ENCODE measurements around the gene ADAT3. TPM values are rescaled to one million over a fixed set of nuclear protein-coding genes. Genes with fewer than 3 reads are reported as not detected.

Gene ADAT3
- total RNA-seq = 3.8 TPM

DNA sequence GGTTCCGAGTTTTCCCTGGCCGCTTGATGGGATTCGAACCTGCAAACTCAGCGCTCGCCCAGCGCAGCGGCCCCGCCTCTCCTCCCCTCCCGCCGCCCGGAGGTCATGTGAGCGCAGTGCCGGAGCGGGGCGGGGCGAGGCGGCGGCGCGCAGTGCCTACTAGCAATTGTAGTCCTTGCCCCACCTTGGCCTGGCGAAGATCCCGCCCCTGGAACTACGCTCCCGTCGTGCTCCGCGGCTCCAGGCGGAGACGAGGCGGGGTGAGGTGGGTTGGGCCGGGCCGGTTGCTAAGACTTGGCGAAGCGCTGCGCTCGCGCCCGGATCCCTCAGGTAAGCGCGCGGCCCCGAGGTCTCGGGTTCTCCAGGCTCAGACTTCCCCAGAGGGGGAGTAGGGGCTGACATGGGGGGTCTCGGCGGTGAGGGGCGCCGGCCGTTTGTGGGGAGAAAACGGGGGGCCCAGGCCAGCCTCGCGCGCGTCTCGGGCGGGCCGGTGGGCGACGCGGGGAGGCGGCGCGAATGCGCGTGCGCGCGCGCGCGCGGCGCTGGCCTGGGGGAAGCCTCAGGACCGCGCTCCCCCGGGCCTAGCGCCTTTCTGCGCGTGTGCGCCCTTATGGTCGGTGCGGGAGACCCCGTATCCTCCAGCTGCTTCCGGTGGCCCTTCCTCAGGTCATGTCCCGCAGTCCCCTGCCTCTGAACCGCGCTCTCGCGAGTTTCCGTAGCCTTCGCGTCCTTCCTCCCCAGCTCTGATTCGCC is at the start of gene ADAT3, which contains the start of gene SCAMP4:
Gene ADAT3 (plus strand): TSS at position 290 of the 753 bp plus-strand sequence. CDS start 6,649 bp downstream, outside the sequence.
Gene SCAMP4 (plus strand): TSS at position 290 of the 753 bp plus-strand sequence. CDS start 9,621 bp downstream, outside the sequence.

DNA sequence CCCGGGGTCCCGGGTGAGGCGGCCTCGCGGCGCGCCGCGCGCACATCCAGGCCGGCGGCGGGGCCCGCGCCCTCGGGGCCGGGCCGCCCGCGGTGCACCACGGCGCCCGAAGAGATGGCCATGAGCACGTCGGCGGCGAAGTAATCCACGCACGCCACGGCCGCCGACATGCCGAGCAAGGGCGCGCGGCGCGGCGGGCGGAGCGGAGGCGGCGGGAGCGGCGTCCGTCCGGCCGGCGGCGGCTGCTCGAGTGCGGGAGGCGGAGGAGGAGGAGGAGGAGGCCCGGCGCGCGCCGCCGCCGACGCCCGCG is 41.9 kb upstream of the ADAT3 start, which contains the start of gene KLF16:
Gene KLF16 (minus strand): TSS at position 252 of the 310 bp plus-strand sequence. CDS start 82 bp downstream, at position 170.

DNA sequence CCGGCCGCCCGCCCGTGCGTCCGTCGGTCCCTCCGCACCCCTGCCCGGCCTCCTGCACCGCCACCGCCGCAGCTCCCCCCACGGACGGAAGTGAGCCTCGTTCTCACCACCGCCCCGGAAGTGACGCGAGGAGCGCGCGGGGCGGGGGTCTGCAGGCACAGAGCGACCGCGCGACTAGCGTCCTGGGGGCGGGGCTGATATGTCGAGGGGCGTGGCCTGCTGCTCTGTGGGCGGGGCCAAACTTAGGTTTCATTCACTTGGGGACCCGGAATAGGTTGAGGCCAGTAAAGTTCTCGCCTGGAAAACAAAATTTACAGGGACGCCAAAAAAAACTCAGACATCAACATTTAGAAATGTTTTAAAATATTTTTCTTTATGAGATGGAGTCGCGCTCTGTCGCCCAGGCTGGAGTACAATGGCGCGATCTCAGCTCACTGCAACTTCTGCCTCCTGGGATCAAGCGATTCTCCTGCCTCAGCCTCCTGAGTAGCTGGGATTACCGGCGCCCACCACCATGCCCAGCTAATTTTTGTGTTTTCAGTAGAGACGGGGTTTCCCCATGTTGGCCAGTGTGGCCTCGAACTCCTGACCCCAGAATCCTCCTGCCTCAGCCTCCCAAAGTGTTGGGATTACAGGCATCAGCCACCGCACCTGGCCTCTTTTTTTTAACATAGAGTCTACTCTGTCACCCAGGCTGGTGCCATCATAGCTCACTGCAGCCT is 19.6 kb upstream of the ADAT3 start, which contains the start of gene ABHD17A:
Gene ABHD17A (minus strand): TSS at position 99 of the 722 bp plus-strand sequence. CDS start 3,930 bp downstream, outside the sequence.

DNA sequence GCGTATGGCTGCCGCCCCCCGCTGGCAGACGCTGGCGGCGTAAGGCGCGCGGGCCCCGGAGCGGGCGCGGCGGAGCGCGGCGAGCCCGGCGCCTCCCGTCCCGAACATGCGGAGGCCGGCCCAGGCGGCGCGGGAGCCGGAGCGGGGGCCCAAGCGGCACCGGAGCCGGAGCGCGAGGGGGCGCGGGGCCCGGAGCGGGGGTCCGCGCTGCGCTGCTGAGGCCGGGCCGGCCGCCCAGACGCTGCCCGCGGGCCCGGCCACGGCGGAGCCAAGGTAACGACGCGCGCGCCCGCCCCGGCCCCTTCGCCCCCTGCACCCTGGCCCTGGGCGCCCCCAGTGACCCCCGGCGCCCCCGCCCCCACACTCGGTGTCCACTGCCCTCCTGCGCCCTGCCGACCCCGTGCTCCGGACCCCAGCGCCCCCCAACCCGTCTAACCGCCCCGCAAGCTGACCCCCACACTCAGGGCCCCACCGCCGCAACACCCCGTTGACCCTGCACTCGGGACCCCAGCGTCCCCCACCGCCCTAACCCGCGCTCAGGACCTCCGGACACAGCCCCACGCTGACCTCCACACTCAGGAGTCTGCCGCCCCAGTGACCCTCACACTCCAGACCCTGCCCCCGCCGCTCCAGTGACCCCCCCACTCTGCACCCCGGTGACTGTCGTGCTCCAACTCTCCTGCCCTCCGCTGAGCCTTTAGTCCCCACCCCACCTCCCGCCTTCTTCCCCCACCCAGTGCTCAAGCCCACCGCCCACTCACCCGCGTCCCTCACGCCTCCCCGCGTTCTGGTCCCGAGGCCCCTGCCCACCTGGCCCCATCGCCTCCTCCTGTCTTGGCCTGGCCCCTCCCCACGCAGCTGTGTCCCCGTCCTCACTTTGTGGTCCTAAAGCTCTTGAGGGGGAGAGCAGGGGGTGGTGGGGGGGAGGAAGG is 36.2 kb downstream of the ADAT3 start, which contains the start of gene CSNK1G2:
Gene CSNK1G2 (plus strand): TSS at position 27 of the 932 bp plus-strand sequence. CDS start 28,601 bp downstream, outside the sequence.

Other genes with a start within 250 kb of the ADAT3 start
- gene ONECUT3, start 151.9 kb upstream of the ADAT3 start, total RNA-seq = not detected
- gene ATP8B3, start 93.1 kb upstream of the ADAT3 start, total RNA-seq = under 0.01 TPM
- gene REXO1, start 56.9 kb upstream of the ADAT3 start, total RNA-seq = 11.0 TPM
- 3.4 TPM for gene KLF16, start 41.8 kb upstream of the ADAT3 start, total RNA-seq
- gene ABHD17A, start 19.9 kb upstream of the ADAT3 start, total RNA-seq = 37.9 TPM
- gene SCAMP4, start within 50 bp of the ADAT3 start, total RNA-seq = 19.4 TPM
- 52.3 TPM for gene CSNK1G2, start 35.8 kb downstream of the ADAT3 start, total RNA-seq
- gene BTBD2, start 110.3 kb downstream of the ADAT3 start, total RNA-seq = 69.5 TPM
- 24.4 TPM for gene MKNK2, start 145.8 kb downstream of the ADAT3 start, total RNA-seq
- 15.0 TPM for gene MOB3A, start 190.9 kb downstream of the ADAT3 start, total RNA-seq
- gene IZUMO4, start 191.5 kb downstream of the ADAT3 start, total RNA-seq = 5.9 TPM
- 72.6 TPM for gene AP3D1, start 246.2 kb downstream of the ADAT3 start, total RNA-seq

Measured in parietal lobe (tissue), 1 donor.